Measurements from ENCODE around the gene DICER1.

DNA sequence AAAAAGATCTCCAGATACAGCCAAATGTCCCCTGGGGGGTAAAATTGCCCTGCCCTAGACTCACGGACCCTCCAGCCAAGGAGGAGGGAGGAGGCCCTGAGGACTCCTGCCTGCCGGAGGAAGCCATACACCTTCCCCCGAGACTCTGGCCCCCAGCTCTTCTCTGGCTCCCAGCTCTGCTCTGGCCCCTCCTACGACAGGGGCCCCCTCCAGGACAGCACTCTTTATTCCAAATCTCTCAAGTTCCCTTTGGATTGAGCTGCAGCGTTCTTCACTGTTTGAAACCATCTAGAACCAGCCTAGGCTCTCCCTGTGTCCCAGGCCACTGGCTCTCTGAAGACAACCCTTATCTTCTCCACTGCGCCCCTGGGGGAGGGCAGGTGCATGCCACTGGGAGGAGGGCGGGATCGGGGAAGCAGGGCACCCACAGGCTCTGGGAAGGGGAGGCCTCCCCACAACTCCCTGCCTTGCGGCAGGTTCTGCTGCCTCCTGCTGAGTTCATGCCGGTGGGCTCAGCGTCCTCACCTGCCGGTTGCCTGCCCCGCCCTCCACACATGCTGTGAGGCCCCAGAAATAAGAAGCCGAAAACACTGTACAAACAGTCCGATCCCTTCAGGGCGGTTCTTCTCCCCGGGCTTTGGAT is 112.7 kb downstream of the DICER1 start:
- no peak for TF ChIP-seq POLR2A (IDR thresholded peaks at IDR 0.05)
- TF ChIP-seq, protein P1, sequence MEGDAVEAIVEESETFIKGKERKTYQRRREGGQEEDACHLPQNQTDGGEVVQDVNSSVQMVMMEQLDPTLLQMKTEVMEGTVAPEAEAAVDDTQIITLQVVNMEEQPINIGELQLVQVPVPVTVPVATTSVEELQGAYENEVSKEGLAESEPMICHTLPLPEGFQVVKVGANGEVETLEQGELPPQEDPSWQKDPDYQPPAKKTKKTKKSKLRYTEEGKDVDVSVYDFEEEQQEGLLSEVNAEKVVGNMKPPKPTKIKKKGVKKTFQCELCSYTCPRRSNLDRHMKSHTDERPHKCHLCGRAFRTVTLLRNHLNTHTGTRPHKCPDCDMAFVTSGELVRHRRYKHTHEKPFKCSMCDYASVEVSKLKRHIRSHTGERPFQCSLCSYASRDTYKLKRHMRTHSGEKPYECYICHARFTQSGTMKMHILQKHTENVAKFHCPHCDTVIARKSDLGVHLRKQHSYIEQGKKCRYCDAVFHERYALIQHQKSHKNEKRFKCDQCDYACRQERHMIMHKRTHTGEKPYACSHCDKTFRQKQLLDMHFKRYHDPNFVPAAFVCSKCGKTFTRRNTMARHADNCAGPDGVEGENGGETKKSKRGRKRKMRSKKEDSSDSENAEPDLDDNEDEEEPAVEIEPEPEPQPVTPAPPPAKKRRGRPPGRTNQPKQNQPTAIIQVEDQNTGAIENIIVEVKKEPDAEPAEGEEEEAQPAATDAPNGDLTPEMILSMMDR (IDR thresholded peaks at IDR 0.05 in 4 of 5, conservative IDR thresholded peaks at IDR 0.05 in 1 of 5) = no peak
